CD4-positive, alpha-beta T cell (primary cell): ENCODE results near the gene VASN. TPM values are rescaled to one million over a fixed set of nuclear protein-coding genes. Genes with fewer than 3 reads are reported as not detected.

Experiments used
- ATAC-seq: fragments of 200-7000 bp; cut with Tn5 transposase; one replicate; pipeline ENCODE4 v1.10.0; 2022; ENCODE audit warnings: mild to moderate bottlenecking; ENCODE audit not compliant: poor library complexity
- CTCF ChIA-PET: fragments of 350-600 bp; sonication (Branson Sonifier 250); formaldehyde crosslinking; loops from one replicate; lab custom pipeline; 2021; ENCODE audit warnings: antibody characterized with exemption, inconsistent platforms; lab: Charles Lee
- POLR2A ChIA-PET: fragments of 350-600 bp; sonication (Branson Sonifier 250); formaldehyde crosslinking; loops from one replicate; lab custom pipeline; 2021; ENCODE audit warnings: antibody characterized with exemption, inconsistent platforms; lab: Charles Lee
- DNase-seq, 14 experiments: peaks; one replicate each; pipeline ENCODE4 v3.0.0-alpha.2; 2013 to 2020; ENCODE audit warnings: mixed read lengths in 2 of 14
- H3K27ac ChIP-seq, 2 donors: one replicate each; pipeline versions ENCODE4 v1.5.1 to v1.7.0; 2013; ENCODE audit warnings: low read length in 2 of 2, low read depth in 1 of 2, mild to moderate bottlenecking in 1 of 2
- H3K27me3 ChIP-seq, 2 experiments: 1 replicate in 1 of 2; 2 replicates in 1 of 2; pipeline versions ENCODE4 v1.6.1 to v1.7.0; 2013; ENCODE audit warnings: low read length in 2 of 2, control low read depth in 1 of 2, mild to moderate bottlenecking in 1 of 2, moderate library complexity in 1 of 2; ENCODE audit not compliant: insufficient read depth in 2 of 2, control insufficient read depth in 1 of 2
- H3K36me3 ChIP-seq: one replicate; pipeline ENCODE4 v1.6.1; 2013; ENCODE audit warnings: low read length, control low read depth; ENCODE audit not compliant: insufficient read depth
- H3K4me1 ChIP-seq: one replicate; pipeline ENCODE4 v1.6.1; 2013; ENCODE audit warnings: low read length, control low read depth; ENCODE audit not compliant: insufficient read depth
- H3K4me3 ChIP-seq: one replicate; pipeline ENCODE4 v1.5.1; 2013; ENCODE audit warnings: mild to moderate bottlenecking, low read length, moderate library complexity
- H3K9me3 ChIP-seq, 2 experiments: 1 replicate in 1 of 2; 2 replicates in 1 of 2; pipeline versions ENCODE4 v1.6.1 to v1.7.0; 2013; ENCODE audit warnings: low read length in 2 of 2, mild to moderate bottlenecking in 2 of 2, control low read depth in 1 of 2, moderate library complexity in 1 of 2; ENCODE audit not compliant: control insufficient read depth in 1 of 2, insufficient read depth in 1 of 2
- H3K27ac Mint-ChIP-seq: one replicate; pipeline ENCODE4 v1.8.0; 2020; ENCODE audit warnings: mixed read lengths
- H3K27me3 Mint-ChIP-seq: one replicate; pipeline ENCODE4 v1.8.0; 2021; ENCODE audit warnings: mixed read lengths
- H3K36me3 Mint-ChIP-seq: one replicate; pipeline ENCODE4 v1.8.0; 2021; ENCODE audit warnings: low read depth, mixed read lengths
- H3K4me1 Mint-ChIP-seq: one replicate; pipeline ENCODE4 v1.8.0; 2021; ENCODE audit warnings: low read depth, mixed read lengths
- H3K4me3 Mint-ChIP-seq: one replicate; pipeline ENCODE4 v1.8.0; 2020; ENCODE audit warnings: mild to moderate bottlenecking, mixed read lengths
- H3K9me3 Mint-ChIP-seq: one replicate; pipeline ENCODE4 v1.8.0; 2020; ENCODE audit warnings: mixed read lengths
- intact Hi-C, 2 experiments: fragments of 100-400 bp; cut with DNase I in 1 of 2; cut with micrococcal nuclease in 1 of 2; formaldehyde crosslinking; loops; one replicate each; pipeline versions ENCODE4 v1.15.1 to v1.9.0; 2023 to 2025; cut with DNase I, micrococcal nuclease
- total RNA-seq, 174 experiments: library from RNA in 2 of 174; stranded (reverse) in 2 of 174; gene quantifications; one replicate each; pipeline ENCODE4 v1.2.3 and lab custom pipeline; 2021 to 2026
- TF ChIP-seq, protein P1 (sequence below): fragments of 200-600 bp; IDR thresholded peaks from one replicate; pipeline ENCODE4 v1.8.0; 2022; ENCODE audit warnings: antibody characterized with exemption, mild to moderate bottlenecking

Gene VASN
- total RNA-seq, 2 experiments from 2014 or later: 0.70 to 0.77 TPM

DNA sequence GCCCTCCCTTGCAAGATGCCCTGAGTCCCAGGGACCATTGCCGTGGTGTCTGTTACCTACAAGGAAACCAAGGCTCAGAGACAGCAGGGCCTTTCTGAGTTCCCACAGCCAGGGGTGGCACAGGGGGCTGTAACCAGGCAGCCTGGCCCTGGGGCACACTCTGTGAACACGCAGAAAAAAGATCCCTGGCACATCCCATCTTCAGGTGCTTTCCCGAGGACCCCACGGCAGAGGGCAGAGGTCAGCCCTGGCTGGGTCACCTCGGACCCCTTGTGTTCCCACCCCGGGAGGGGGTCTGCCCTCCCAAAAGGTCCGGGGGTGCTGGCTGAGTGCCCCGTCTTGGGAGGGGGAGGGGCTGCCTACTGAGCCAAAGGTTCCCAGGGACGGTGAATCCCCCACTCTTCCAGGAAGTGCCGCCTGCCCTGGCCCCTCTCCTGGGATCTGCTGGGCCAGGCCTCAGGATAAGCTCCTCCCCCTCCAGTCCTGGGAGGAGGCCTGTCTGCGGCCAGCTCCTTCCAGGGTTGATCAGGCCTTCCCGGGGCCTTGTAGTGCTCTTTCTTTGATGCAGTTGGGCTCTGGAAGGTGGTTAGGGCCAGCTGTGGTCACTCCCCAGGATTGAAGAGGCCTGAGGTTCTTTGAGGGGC, 47.7 kb upstream of the VASN start:
- Histone ChIP-seq H3K9me3 (no peaks in the 10 kb centered on the region), H3K4me3 (no peak overlapping the region), H3K27ac (no peak overlapping the region), H3K36me3 (no peaks in the 10 kb centered on the region), H3K27me3 (peaks cover 4 to 7% of the 10 kb centered on the region in 2 experiments), H3K4me1 (peaks cover 26% of the 10 kb centered on the region)
- ChIA-PET CTCF (no interaction called here), POLR2A (no interaction called here)
- no peaks in the 10 kb centered on the region for H3K27me3 Mint-ChIP-seq
- TF ChIP-seq, protein P1, sequence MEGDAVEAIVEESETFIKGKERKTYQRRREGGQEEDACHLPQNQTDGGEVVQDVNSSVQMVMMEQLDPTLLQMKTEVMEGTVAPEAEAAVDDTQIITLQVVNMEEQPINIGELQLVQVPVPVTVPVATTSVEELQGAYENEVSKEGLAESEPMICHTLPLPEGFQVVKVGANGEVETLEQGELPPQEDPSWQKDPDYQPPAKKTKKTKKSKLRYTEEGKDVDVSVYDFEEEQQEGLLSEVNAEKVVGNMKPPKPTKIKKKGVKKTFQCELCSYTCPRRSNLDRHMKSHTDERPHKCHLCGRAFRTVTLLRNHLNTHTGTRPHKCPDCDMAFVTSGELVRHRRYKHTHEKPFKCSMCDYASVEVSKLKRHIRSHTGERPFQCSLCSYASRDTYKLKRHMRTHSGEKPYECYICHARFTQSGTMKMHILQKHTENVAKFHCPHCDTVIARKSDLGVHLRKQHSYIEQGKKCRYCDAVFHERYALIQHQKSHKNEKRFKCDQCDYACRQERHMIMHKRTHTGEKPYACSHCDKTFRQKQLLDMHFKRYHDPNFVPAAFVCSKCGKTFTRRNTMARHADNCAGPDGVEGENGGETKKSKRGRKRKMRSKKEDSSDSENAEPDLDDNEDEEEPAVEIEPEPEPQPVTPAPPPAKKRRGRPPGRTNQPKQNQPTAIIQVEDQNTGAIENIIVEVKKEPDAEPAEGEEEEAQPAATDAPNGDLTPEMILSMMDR: no peak
- intact Hi-C loops: no loop called here
- no peaks in the 10 kb centered on the region for H3K36me3 Mint-ChIP-seq
- H3K27ac Mint-ChIP-seq: no peak overlapping the region
- no peak for DNase-seq
- no peak for ATAC-seq
- no peak overlapping the region for H3K4me3 Mint-ChIP-seq
- H3K9me3 Mint-ChIP-seq: no peaks in the 10 kb centered on the region
- H3K4me1 Mint-ChIP-seq: no peaks in the 10 kb centered on the region

DNA sequence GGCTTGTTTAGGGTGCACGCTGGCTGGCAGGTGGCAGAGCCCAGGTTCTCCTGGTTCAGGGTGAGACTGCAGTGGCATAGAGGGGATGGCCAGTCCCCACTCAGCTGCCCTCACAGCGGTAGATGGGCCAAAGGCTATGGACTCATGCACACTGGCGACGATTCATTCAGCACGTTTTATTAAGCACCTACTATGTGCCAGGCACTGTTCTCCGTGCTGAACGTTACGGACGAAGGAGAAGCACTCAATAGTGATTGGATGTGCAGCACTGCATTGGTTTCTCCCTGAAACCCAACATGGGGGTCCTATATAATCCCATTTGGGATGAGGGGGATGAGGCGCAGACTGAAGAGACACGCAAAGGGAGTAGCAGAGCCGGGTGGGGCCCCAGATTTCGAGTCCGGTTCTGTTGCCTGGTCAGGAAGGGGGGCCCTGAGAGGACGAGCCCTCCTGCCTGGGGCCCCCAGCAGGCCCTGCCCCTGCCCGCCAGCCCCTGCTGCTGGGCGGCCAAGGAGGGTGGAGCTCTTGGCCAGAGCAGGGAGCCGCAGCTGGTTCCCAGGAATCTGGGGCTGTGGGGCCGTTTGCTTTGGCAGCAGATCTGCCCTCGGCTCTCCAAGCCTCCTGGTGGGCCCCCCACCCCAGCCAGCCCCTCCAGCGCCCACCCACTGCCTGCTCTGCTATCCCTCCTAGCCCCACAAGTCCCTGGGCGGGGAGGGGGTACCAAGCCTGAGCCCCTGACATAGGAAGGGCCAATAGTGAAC, 47.0 kb upstream of the VASN start:
- Histone ChIP-seq H3K4me3 (no peak overlapping the region), H3K4me1 (peaks cover 18% of the 10 kb centered on the region), H3K27ac (no peak overlapping the region), H3K36me3 (no peaks in the 10 kb centered on the region), H3K9me3 (no peaks in the 10 kb centered on the region), H3K27me3 (peaks cover 4 to 9% of the 10 kb centered on the region in 2 experiments)
- Mint-ChIP-seq H3K27me3 (no peaks in the 10 kb centered on the region), H3K27ac (no peak overlapping the region), H3K4me3 (no peak overlapping the region), H3K36me3 (no peaks in the 10 kb centered on the region), H3K4me1 (no peaks in the 10 kb centered on the region), H3K9me3 (no peaks in the 10 kb centered on the region)
- TF ChIP-seq, protein P1: no peak
- intact Hi-C loops: no loop called here
- DNase-seq (no peak), ATAC-seq (no peak)
- ChIA-PET CTCF (no interaction called here), POLR2A (no interaction called here)

DNA sequence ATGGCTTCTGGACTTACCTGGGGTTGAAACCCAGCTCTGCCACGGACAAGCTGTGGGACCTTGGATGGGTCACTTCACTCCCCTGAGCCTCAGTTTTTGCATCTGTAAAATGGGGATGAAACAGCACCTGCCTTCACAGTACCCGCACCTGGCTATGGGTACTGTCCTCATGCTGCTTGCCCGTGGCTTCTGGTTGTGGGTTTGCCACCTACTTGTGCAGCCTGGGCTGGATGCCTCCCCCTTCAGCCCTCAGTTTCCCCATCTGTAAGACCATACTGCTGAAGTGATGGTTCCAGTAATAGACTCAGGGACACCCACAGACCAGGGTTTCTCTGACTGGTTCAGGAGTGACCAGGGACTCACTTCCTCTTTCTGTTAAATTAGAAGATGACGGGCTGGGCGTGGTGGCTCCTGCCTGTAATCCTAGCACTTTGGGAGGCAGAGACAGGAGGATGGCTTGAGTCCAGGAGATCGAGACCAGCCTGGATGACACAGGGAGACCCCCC, 46.3 kb upstream of the VASN start:
- TF ChIP-seq, protein P1: no peak
- intact Hi-C loops: no loop called here
- Mint-ChIP-seq H3K27me3 (no peaks in the 10 kb centered on the region), H3K4me1 (no peaks in the 10 kb centered on the region), H3K9me3 (no peaks in the 10 kb centered on the region), H3K27ac (no peak overlapping the region), H3K36me3 (no peaks in the 10 kb centered on the region), H3K4me3 (no peak overlapping the region)
- ATAC-seq: no peak
- no peak for DNase-seq
- CTCF ChIA-PET: interaction anchor here (0.7 kb wide), 1 partner anchor 223 kb away, joined by 4 read pairs; no protein-coding TSS in a partner anchor
- H3K27ac ChIP-seq: no peak overlapping the region
- no peak overlapping the region for H3K4me3 ChIP-seq
- H3K4me1 ChIP-seq: peaks cover 16% of the 10 kb centered on the region
- H3K9me3 ChIP-seq: no peaks in the 10 kb centered on the region
- H3K36me3 ChIP-seq: no peaks in the 10 kb centered on the region
- peaks cover 4 to 9% of the 10 kb centered on the region in 2 experiments for H3K27me3 ChIP-seq
- POLR2A ChIA-PET: no interaction called here
